ENCODE results near the gene ILDR2.

Gene ILDR2

GRCh38 chr1:166939741-166940375 lies 35.5 kb downstream of the ILDR2 start:
- no peak for DNase-seq (ENCODE audit: low read depth in 1 of 2, low spot score in 1 of 2)
- Histone ChIP-seq H3K27me3 (ENCODE audit: insufficient read depth, poor library complexity, severe bottlenecking) (no peaks in the 10 kb centered on the region), H3K27ac (replicated peaks) (no peak overlapping the region), H3K4me3 (replicated peaks; ENCODE audit: insufficient read depth, low read length) (no peak overlapping the region)
- TF ChIP-seq, protein P1, sequence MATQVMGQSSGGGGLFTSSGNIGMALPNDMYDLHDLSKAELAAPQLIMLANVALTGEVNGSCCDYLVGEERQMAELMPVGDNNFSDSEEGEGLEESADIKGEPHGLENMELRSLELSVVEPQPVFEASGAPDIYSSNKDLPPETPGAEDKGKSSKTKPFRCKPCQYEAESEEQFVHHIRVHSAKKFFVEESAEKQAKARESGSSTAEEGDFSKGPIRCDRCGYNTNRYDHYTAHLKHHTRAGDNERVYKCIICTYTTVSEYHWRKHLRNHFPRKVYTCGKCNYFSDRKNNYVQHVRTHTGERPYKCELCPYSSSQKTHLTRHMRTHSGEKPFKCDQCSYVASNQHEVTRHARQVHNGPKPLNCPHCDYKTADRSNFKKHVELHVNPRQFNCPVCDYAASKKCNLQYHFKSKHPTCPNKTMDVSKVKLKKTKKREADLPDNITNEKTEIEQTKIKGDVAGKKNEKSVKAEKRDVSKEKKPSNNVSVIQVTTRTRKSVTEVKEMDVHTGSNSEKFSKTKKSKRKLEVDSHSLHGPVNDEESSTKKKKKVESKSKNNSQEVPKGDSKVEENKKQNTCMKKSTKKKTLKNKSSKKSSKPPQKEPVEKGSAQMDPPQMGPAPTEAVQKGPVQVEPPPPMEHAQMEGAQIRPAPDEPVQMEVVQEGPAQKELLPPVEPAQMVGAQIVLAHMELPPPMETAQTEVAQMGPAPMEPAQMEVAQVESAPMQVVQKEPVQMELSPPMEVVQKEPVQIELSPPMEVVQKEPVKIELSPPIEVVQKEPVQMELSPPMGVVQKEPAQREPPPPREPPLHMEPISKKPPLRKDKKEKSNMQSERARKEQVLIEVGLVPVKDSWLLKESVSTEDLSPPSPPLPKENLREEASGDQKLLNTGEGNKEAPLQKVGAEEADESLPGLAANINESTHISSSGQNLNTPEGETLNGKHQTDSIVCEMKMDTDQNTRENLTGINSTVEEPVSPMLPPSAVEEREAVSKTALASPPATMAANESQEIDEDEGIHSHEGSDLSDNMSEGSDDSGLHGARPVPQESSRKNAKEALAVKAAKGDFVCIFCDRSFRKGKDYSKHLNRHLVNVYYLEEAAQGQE (IDR thresholded peaks at IDR 0.05; ENCODE audit: insufficient replicate concordance, low read depth), result no peak

DNA sequence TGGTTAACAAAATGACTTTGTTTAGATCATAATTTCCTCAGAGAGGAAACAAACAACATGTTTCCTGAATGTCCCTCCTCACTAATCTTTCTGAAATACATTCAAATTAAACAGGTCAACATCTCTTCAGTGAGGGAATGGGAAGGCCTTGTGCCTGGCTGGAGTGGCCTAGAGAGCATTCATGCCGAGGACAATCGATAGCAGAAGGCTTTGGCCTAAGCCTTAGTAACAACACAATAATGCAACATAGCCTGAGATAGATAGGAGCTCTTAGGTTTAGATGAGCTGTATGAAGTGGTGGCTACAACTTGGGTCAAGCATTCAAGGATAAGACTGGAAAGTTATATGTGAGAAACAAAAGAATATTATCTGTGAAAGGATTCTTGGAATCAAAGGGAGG lies 37.4 kb downstream of the ILDR2 start:
- H3K4me3 ChIP-seq (replicated peaks; ENCODE audit: insufficient read depth, low read length), result no peak overlapping the region
- no peak overlapping the region for H3K27ac ChIP-seq (replicated peaks)
- no peaks in the 10 kb centered on the region for H3K27me3 ChIP-seq (ENCODE audit: insufficient read depth, poor library complexity, severe bottlenecking)
- no peak for DNase-seq (ENCODE audit: low read depth in 1 of 2, low spot score in 1 of 2)
- TF ChIP-seq POLR2AphosphoS5 (IDR thresholded peaks at IDR 0.05; ENCODE audit: low read depth) (no peak), SPI1 (IDR thresholded peaks at IDR 0.05; ENCODE audit: borderline replicate concordance, low read depth) (no peak), GABPA (IDR thresholded peaks at IDR 0.05; ENCODE audit: low read depth) (no peak)
- TF ChIP-seq, protein P1 (IDR thresholded peaks at IDR 0.05; ENCODE audit: insufficient replicate concordance, low read depth), result no peak
- TF ChIP-seq, protein P2, sequence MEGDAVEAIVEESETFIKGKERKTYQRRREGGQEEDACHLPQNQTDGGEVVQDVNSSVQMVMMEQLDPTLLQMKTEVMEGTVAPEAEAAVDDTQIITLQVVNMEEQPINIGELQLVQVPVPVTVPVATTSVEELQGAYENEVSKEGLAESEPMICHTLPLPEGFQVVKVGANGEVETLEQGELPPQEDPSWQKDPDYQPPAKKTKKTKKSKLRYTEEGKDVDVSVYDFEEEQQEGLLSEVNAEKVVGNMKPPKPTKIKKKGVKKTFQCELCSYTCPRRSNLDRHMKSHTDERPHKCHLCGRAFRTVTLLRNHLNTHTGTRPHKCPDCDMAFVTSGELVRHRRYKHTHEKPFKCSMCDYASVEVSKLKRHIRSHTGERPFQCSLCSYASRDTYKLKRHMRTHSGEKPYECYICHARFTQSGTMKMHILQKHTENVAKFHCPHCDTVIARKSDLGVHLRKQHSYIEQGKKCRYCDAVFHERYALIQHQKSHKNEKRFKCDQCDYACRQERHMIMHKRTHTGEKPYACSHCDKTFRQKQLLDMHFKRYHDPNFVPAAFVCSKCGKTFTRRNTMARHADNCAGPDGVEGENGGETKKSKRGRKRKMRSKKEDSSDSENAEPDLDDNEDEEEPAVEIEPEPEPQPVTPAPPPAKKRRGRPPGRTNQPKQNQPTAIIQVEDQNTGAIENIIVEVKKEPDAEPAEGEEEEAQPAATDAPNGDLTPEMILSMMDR (IDR thresholded peaks at IDR 0.05; ENCODE audit: insufficient read depth, low read length), result no peak

DNA sequence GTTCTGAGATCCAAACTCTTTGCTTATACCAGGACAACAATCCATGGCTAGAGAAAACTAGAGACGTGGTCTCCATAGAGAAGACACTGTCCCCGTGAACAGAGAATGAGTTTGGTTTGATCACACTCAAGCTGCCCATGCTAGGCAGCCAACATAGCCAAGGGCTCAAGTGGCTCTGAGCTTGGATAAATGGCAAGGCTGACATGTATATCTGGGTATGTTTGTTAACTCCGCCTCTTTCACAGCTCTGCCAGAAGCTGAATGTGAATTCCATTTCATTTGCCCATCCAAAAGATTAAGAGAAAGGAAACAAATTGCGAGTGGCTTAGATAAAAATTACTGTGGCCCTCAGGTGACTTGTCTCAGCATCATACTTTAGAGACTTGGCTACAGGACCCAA lies 38.0 kb downstream of the ILDR2 start:
- H3K27ac ChIP-seq (replicated peaks), result no peak overlapping the region
- no peak for DNase-seq (ENCODE audit: low read depth in 1 of 2, low spot score in 1 of 2)
- TF ChIP-seq, protein P1 (IDR thresholded peaks at IDR 0.05; ENCODE audit: insufficient replicate concordance, low read depth), result no peak
- TF ChIP-seq, protein P2 (IDR thresholded peaks at IDR 0.05; ENCODE audit: insufficient read depth, low read length), result no peak
- TF ChIP-seq SPI1 (IDR thresholded peaks at IDR 0.05; ENCODE audit: borderline replicate concordance, low read depth) (no peak), POLR2AphosphoS5 (IDR thresholded peaks at IDR 0.05; ENCODE audit: low read depth) (no peak), GABPA (IDR thresholded peaks at IDR 0.05; ENCODE audit: low read depth) (no peak)
- no peak overlapping the region for H3K4me3 ChIP-seq (replicated peaks; ENCODE audit: insufficient read depth, low read length)
- no peaks in the 10 kb centered on the region for H3K27me3 ChIP-seq (ENCODE audit: insufficient read depth, poor library complexity, severe bottlenecking)
